NCI-H2227 treated with DMSO at 0.1 percent for 48 hours (cell line): ENCODE measurements around the gene ADAMTSL2.

Experiments
- DNase-seq: peaks from one replicate; lab custom pipeline; 2025; lab: John Stamatoyannopoulos, UW

The ADAMTSL2 gene

GRCh38 chr9:133534346-133535291 lies at the start of gene ADAMTSL2:
ADAMTSL2 (plus strand) TSS chr9:133534704; CDS start chr9:133536713, 2,009 bp downstream.
- peak; percentile 48 for DNase-seq

GRCh38 chr9:133485531-133486260 lies 48.8 kb upstream of the ADAMTSL2 start:
- no peak for DNase-seq

GRCh38 chr9:133487331-133487725 lies 47.2 kb upstream of the ADAMTSL2 start:
- no peak for DNase-seq

GRCh38 chr9:133488686-133489252 lies 45.7 kb upstream of the ADAMTSL2 start:
- no peak for DNase-seq

- no peak for DNase-seq
Measured at GRCh38 chr9:133489253-133490190, 45.0 kb upstream of the ADAMTSL2 start.

GRCh38 chr9:133490201-133490681 lies 44.3 kb upstream of the ADAMTSL2 start:
- DNase-seq = no peak

- no peak for DNase-seq
Measured at GRCh38 chr9:133490865-133491655, 43.4 kb upstream of the ADAMTSL2 start.

GRCh38 chr9:133491656-133491925 lies 42.9 kb upstream of the ADAMTSL2 start:
- no peak for DNase-seq

- DNase-seq = no peak
Measured at GRCh38 chr9:133492061-133493021, 42.2 kb upstream of the ADAMTSL2 start.

GRCh38 chr9:133493428-133493827 lies 41.1 kb upstream of the ADAMTSL2 start:
- no peak for DNase-seq

- DNase-seq = no peak
Measured at GRCh38 chr9:133493845-133494540, 40.5 kb upstream of the ADAMTSL2 start.

- DNase-seq = no peak
Measured at GRCh38 chr9:133494636-133495326, 39.7 kb upstream of the ADAMTSL2 start.

GRCh38 chr9:133495327-133496293 lies 38.9 kb upstream of the ADAMTSL2 start:
- no peak for DNase-seq

GRCh38 chr9:133496861-133497842 lies 37.4 kb upstream of the ADAMTSL2 start:
- DNase-seq = no peak

- no peak for DNase-seq
Measured at GRCh38 chr9:133499132-133499891, 35.2 kb upstream of the ADAMTSL2 start.
